HG03439 (cell line): ENCODE data around the gene KRT2.
"Not testable (repeated sequence)": the region's sequence is repeated elsewhere in the genome, so short reads cannot be mapped to it uniquely, and the experiment has no call there.

Experiments used
- ATAC-seq: cut with Tn5 transposase; IDR thresholded peaks from one replicate; pipeline ENCODE4 v1.9.1; 2021; ENCODE audit warnings: mild to moderate bottlenecking, moderate library complexity; ENCODE audit not compliant: unreplicated experiment

KRT2 gene

DNA sequence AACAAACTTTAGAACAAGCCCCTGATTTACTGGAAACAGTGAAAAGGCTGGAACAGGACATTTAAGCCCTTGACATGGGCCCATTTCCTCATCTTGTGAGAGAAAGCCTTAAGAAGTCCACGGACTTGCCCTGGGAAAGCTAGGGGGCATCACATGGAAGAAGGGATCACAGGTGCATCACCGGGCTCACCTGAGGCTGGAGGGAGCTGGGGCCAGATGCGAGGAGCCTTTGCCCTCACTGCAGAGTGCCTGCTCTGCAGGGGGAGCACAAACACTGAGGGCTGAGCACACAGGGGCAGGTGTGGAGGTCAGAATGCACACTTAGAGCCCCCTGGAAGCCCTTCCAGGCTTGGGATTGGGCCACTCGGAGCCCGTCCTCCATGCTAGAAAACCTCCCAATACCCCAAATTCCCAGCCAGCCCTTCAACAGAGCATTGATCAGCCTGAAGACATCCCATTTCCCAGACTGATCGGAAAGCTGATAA, 33.4 kb upstream of the KRT2 start:
- ATAC-seq: no peak

DNA sequence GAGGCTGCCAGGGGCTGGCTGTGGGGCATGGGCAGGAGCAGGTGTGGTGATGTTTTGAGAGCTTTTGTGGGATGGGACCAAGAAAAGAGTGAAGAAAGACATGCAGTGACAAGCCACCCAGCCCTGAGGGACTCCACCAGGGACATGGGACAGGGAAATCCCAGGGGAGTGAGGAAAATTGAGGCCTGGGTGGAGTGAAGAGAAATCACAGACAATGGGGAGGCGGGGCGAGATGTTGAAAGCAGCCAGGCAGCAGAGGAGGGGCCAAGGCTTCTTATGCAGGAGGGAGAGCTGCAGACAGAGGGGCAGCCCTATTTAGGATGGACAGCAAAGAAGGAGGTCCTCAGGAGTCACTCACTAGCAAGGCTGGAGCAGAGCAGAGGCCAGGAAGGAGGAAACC, 32.4 kb upstream of the KRT2 start:
- ATAC-seq: no peak

- ATAC-seq: no peak
Observed at GRCh38 chr12:52683575-52684300, 31.7 kb upstream of the KRT2 start.

DNA sequence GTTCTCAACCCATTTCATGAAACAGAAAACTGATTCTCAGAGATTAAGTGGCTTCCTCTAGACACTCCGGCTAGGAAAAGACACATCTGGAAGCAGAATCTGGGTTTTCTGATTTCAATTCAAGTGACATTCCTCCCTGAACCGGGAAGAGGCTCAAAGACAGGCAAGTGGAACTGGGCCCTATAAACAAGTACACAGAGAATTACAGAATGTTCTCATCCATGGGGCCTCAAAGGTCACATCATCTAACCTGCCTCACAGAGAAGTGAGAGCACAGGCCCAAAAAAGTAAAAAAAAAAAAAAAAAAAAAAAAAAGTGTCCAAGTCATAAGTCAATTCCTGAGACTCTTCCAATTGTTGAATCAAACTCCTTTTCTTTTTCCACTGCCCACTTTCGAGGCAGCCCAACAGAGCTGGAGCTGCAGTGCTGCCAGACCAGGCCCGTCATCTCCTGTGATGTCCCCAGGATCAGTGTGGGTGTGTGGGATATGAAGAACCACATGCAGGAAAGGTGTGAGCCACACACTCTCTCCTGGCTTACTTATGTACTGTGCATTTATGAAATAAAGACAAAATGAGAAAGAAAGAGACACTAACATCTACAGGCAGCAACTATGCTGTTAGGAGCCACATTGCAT, 31.0 kb upstream of the KRT2 start:
- ATAC-seq: no peak

GRCh38 chr12:52682381-52682660, 30.3 kb upstream of the KRT2 start:
- ATAC-seq: no peak

DNA sequence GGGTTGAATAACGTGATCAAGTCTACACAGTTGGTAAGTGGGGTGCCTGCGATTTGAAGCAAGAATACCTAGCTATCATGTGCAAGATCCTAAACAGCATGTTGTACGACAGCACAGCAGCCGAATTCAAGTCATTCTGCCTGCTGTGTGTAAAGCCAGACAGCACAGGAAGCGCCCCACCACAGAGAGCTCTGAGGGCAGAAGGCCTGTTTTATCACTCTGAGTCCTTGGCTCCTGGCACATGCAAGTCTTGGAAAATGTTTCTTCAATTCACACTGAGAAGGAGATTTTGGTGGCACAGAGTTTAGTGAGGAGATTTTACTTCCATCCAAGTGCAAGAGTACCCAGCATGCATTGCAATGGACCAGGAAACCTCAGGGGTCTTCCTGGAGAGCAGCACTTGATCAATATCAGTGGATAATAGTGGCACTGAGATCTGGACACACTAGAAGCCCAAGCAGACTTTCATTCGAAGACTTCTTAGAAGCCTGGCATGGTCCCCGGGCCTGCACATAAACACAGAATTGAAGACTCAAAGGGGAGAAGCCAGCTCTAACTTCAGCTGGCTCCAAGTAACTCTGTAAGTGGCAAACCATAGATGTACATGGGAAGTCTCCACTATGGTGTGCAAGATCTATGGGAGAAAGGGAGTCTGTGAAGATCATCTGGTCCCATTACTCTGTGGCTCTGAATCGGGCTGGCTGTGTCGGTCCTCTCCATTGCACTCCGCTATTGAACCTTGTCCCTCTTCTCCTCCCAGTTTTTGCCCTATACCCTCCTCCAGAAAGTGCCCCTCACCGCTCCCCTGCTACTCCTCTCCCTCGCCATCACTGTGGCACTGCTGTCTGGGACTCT, 29.7 kb upstream of the KRT2 start:
- ATAC-seq: no peak

- no peak for ATAC-seq
Observed at GRCh38 chr12:52680363-52680762, 28.4 kb upstream of the KRT2 start, which contains the start of gene KRT1. Gene KRT1 (minus strand): TSS chr12:52680407. CDS start chr12:52680348, 59 bp downstream.

DNA sequence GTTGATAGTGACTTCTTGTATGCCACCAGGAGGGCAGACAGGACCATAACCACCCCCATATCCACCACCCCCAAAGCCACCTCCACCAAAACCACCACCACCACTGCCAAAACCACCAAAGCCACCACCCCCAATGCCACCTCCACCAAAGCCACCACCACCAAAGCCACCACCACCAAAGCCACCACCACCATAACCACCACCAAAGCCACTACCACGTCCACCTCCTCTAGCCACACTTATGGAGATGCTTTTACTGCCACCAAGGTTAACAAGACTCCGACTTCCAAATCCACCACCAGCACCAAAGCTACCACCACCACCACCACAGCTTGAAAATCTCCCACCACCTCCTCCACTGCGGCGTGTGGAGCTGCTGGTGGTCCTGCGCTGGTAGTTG, 27.9 kb upstream of the KRT2 start:
- no peak for ATAC-seq

DNA sequence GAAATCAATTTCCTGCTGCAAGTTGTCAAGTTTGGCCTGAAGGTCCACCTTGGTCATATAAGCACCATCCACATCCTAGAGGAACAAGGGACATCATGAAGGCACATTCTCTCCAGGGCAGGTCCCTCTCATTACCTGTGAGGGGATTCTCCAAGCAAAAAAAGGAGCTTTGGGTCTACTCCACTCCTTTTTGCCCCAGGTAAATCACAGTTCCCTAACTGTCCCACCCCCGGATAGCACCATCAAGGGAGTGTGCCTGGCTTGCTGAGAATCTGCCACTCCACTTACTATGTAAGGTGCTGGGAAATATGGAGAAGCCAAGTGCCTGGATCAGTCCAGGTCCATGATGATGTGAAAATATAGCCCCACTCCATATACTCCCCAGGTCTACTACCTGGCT, 25.7 kb upstream of the KRT2 start:
- ATAC-seq: no peak

GRCh38 chr12:52677126-52677525, 25.1 kb upstream of the KRT2 start:
- ATAC-seq: no peak

DNA sequence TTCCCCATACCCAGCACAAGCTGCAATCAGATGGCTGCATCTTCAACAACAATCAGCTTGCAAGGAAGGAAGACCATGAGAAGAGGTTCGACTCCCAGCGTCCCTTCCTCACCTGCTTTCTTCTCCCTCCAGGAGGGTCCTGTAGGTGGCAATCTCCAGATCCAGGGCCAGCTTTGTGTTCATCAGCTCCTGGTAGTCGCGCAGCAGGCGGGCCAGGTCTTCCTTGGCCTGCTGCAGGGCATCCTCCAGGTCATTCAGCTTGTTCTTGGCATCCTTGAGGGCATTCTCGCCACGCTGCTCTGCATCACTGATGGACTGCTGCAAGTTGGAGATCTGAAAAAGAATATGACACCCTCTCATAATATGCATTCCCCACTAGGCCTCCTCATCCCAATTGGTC, 24.2 kb upstream of the KRT2 start:
- ATAC-seq: no peak

DNA sequence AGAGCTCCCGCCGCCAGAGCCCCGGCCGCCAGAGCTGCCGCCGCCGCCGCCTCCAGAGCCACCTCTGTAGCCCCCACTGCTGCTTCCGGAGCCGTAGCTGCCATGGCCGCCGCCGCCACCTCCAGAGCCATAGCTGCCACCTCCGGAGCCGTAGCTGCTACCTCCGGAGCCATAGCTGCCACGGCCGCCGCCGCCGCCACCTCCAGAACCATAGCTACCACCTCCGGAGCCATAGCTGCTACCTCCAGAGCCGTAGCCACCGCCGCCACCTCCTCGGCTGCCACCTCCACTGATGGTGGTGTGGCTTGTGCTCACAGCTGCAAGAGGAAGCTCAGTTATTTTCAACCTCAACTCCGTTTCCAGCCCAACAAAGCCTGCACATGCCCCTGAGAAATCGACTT, 23.3 kb upstream of the KRT2 start:
- no peak for ATAC-seq

GRCh38 chr12:52674433-52674775, 22.4 kb upstream of the KRT2 start:
- no peak for ATAC-seq

- no peak for ATAC-seq
Observed at GRCh38 chr12:52673713-52674432, 21.9 kb upstream of the KRT2 start.

DNA sequence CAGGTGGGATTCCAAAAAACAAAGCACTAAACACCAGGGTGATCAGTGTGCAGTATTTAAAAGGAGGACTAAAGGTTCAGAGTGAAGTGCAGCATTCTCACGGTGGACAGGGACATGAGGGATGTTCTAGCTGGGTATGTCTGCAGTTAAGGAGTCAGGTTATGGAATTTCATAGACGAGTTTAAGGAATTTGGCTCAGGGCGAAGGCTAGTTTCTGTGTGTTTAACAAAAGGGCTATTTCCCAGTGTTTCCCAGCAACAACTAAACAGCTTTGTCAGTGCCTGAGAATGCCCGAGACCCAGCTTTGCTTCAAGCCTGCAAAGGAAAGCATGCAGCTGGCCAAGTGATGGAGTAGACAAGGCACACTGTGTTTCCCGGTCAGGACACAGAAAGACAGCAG, 21.2 kb upstream of the KRT2 start:
- no peak for ATAC-seq

DNA sequence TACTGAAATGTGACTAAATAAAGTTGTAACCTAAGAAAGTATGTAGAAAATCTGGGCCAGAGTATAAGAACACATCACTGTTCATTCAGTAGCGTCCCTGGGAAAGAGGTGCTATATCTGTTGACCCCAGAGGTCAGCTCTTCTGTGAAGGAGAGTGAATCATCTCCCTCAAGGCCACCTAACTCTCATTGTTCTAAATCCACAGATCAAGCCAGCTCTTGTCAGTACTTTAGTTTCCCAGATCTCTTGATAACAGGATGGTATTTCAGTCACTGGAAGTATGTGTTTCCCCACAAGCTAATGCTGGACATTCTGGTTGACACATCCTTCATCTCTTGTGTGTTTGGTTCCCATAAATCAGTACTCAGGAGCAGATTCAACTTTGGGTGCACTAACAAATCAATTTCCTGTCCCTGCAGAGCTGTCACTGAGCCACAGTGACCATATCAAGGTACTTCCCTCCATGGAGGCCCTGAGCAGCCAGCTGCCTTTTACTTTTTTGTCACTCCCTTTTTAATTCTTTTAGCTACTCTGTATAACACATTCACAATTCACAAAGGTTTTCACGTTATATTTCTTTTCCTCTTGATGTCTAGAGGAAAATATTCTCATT, 20.4 kb upstream of the KRT2 start:
- no peak for ATAC-seq

GRCh38 chr12:52670961-52671360, 18.9 kb upstream of the KRT2 start:
- ATAC-seq: no peak

- ATAC-seq: no peak
Observed at GRCh38 chr12:52670506-52670905, 18.5 kb upstream of the KRT2 start.

DNA sequence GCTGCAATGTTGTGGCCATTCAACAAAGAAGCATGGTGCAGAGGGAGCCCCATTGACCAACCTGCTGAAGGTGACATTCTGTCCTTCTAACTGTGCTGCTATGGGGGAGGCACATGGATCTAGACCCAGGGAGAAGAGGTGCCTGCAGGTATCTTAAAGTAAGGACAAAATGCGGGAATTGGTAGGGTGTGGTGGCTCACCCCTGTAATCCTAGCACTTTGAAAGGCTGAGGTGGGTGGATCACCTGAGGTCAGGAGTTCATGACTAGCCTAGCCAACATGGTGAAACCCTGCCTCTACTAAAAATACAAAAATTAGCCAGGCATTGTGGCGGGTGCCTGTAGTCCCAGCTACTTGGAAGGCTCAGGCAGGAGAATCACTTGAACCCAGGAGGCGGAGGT, 17.9 kb upstream of the KRT2 start:
- not testable (repeated sequence) for ATAC-seq

- no peak for ATAC-seq
Observed at GRCh38 chr12:52669426-52669825, 17.4 kb upstream of the KRT2 start.

DNA sequence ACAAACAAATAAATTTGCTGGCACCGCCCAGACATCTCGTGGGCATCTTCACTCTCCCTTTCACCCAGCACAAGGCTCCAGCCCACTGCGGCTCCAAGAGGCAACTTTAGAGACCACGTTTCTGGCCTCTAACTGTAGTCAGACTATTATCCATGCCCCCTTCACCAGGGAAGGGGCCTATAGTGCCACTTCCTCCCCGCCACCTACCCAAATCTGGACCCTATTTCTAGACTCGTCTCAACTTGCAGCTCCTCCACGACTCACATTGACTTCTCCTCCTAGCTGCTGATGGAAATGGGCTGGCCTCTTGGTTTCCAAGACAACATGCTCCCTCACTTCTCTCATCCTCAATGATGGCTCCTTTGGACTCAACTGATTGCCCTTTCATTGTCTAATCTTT, 15.9 kb upstream of the KRT2 start:
- no peak for ATAC-seq
